Endodermal cell (in vitro differentiated cells): Measurements from ENCODE around the gene TAGAP. TPM values are rescaled to one million over a fixed set of nuclear protein-coding genes. Genes with fewer than 3 reads are reported as not detected.

Experiments
- DNase-seq: peaks from one replicate; pipeline ENCODE4 v3.0.0-alpha.2; 2017
- H3K27ac ChIP-seq: 2 replicates; pipeline ENCODE4 v1.5.1; 2013; ENCODE audit warnings: mild to moderate bottlenecking, low read depth, low read length, moderate library complexity
- H3K27me3 ChIP-seq: 2 replicates; pipeline ENCODE4 v1.6.1; 2013; ENCODE audit warnings: mild to moderate bottlenecking, low read length, moderate library complexity; ENCODE audit not compliant: insufficient read depth, control insufficient read depth, poor library complexity, severe bottlenecking
- H3K36me3 ChIP-seq: 2 replicates; pipeline ENCODE4 v1.7.0; 2013; ENCODE audit warnings: mild to moderate bottlenecking, low read length, moderate library complexity; ENCODE audit not compliant: control insufficient read depth, insufficient read depth
- H3K4me1 ChIP-seq: one replicate; pipeline ENCODE4 v1.7.0; 2013; ENCODE audit warnings: low read length; ENCODE audit not compliant: control insufficient read depth, insufficient read depth
- H3K4me3 ChIP-seq: 2 replicates; pipeline ENCODE4 v1.5.1; 2013; ENCODE audit warnings: mild to moderate bottlenecking, low read length, moderate library complexity
- H3K9ac ChIP-seq: 2 replicates; pipeline ENCODE4 v1.6.1; 2013; ENCODE audit warnings: mild to moderate bottlenecking, low read length, moderate library complexity; ENCODE audit not compliant: poor library complexity, severe bottlenecking; ENCODE audit errors: extremely low read depth
- H3K9me3 ChIP-seq: 2 replicates; pipeline ENCODE4 v1.6.1; 2013; ENCODE audit warnings: mild to moderate bottlenecking, low read length, moderate library complexity; ENCODE audit not compliant: control insufficient read depth
- H3K27ac Mint-ChIP-seq: 2 replicates; pipeline ENCODE4 v1.8.0; 2020; ENCODE audit warnings: mixed read lengths
- H3K27me3 Mint-ChIP-seq: 2 replicates; pipeline ENCODE4 v1.8.0; 2021; ENCODE audit warnings: mild to moderate bottlenecking, mixed read lengths; ENCODE audit not compliant: insufficient read depth
- H3K36me3 Mint-ChIP-seq: 2 replicates; pipeline ENCODE4 v1.8.0; 2020; ENCODE audit warnings: low read depth, mixed read lengths
- H3K4me1 Mint-ChIP-seq: 2 replicates; pipeline ENCODE4 v1.8.0; 2020; ENCODE audit warnings: mixed read lengths
- H3K4me3 Mint-ChIP-seq: 2 replicates; pipeline ENCODE4 v1.8.0; 2020; ENCODE audit warnings: mild to moderate bottlenecking, moderate library complexity, mixed read lengths
- H3K9me3 Mint-ChIP-seq: 2 replicates; pipeline ENCODE4 v1.8.0; 2020; ENCODE audit warnings: mild to moderate bottlenecking, mixed read lengths
- CTCF ChIP-seq: fragments of 200-600 bp; sonication (generic); conservative IDR thresholded peaks from 2 replicates; pipeline ENCODE4 v1.5.0; 2021; ENCODE audit warnings: antibody characterized with exemption, mild to moderate bottlenecking
- WGBS, 2 experiments: methylation state at CpG; one replicate each; pipeline versions ENCODE4 v1.1.5 to v1.1.7; 2013; ENCODE audit warnings: missing lambda C conversion rate in 2 of 2, mixed read lengths in 1 of 2; ENCODE audit not compliant: insufficient coverage in 1 of 2, insufficient read length in 1 of 2; 5-methylcytosine and 5-hydroxymethylcytosine counted together
- total RNA-seq, 2 donors: library from RNA; stranded (reverse); fragmentation: NEBNext Ultra II Directional in 1 of 2; extraction: Animal tissue kit (Norgen Biotek cat#: 25700) in 1 of 2; gene quantifications; 2 replicates in 1 of 2; 3 replicates in 1 of 2; pipeline ENCODE4 v1.2.1, GENCODE V29; 2021

TAGAP gene
- total RNA-seq, 2 donors from 2014 or later: 0.24 TPM; not detected in 1

- H3K4me3 ChIP-seq: no peak overlapping the region
- H3K27me3 Mint-ChIP-seq: peaks cover 67% of the 10 kb centered on the region
- no peak overlapping the region for H3K9ac ChIP-seq
- H3K27me3 ChIP-seq: peaks cover 43% of the 10 kb centered on the region
- no peak overlapping the region for H3K4me3 Mint-ChIP-seq
- peak; percentile 17 for DNase-seq
- no peaks in the 10 kb centered on the region for H3K9me3 ChIP-seq
- no peaks in the 10 kb centered on the region for H3K9me3 Mint-ChIP-seq
- H3K36me3 Mint-ChIP-seq: no peaks in the 10 kb centered on the region
- no peak for TF ChIP-seq CTCF
- peaks cover 12% of the 10 kb centered on the region for H3K4me1 Mint-ChIP-seq
- 71 to 86% methylated on average over 5 to 8 of the region's 8 CpGs for WGBS, 2 experiments
- no peaks in the 10 kb centered on the region for H3K4me1 ChIP-seq
- no peaks in the 10 kb centered on the region for H3K36me3 ChIP-seq
- H3K27ac Mint-ChIP-seq: no peak overlapping the region
- H3K27ac ChIP-seq: no peak overlapping the region
Measured at GRCh38 chr6:159064477-159064876, 19.7 kb upstream of the TAGAP start.

DNA sequence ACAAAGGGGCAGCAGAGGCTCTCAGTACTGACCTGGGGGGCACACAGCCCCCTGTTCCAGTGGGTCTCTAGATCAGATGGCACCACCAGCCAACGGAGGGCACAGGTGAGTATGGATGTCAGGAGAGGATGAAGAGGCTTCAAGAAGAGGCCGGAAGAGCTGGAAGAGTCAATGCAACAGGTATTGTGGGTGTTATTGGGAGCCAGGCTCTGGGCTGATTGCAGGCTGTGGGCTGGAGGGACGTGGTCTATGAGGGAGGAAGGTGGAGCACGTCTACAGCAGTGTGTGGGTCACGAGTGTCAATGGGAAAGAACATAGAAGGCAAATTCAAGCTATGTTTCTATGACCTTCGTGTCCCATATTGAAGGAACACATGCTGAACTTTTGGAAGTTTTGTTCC lies 18.8 kb upstream of the TAGAP start:
- H3K9me3 ChIP-seq: no peaks in the 10 kb centered on the region

DNA sequence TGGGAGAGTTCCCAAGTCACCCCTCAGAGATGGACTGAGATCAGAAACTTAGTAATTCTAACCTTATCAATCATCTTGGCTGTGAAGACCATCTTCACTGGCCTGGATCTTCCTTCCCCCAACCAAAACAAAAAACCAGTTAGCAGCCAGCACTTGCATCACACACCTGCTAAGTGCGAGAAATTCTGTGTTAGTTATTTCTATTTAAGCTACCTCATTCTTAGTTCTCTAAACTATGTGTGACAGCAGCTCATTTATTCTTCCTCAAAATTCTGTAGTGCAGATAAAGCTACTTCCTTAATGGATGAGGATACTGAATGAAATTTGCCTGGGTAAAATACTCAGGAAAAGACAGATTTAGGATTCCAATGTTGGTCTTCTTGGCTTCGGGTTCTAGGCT lies 18.2 kb upstream of the TAGAP start:
- H3K4me1 ChIP-seq: no peaks in the 10 kb centered on the region
- no peaks in the 10 kb centered on the region for H3K9me3 Mint-ChIP-seq
- no peaks in the 10 kb centered on the region for H3K36me3 Mint-ChIP-seq
- H3K4me3 Mint-ChIP-seq: no peak overlapping the region
- no peaks in the 10 kb centered on the region for H3K36me3 ChIP-seq
- no peak for TF ChIP-seq CTCF
- no peak for DNase-seq
- H3K9me3 ChIP-seq: no peaks in the 10 kb centered on the region
- no peak overlapping the region for H3K27ac ChIP-seq
- WGBS, 2 experiments: 91 to 100% methylated on average over 1 to 2 of the region's 2 CpGs
- peaks cover 3% of the 10 kb centered on the region for H3K4me1 Mint-ChIP-seq
- peaks cover 52% of the 10 kb centered on the region for H3K27me3 Mint-ChIP-seq
- no peak overlapping the region for H3K4me3 ChIP-seq
- H3K27ac Mint-ChIP-seq: no peak overlapping the region
- no peak overlapping the region for H3K9ac ChIP-seq
- H3K27me3 ChIP-seq: peaks cover 34% of the 10 kb centered on the region

More for the DNA sequence above, 18.8 kb upstream of the TAGAP start:
- Mint-ChIP-seq H3K27me3 (peaks cover 58% of the 10 kb centered on the region), H3K4me1 (peaks cover 4% of the 10 kb centered on the region), H3K4me3 (no peak overlapping the region), H3K27ac (no peak overlapping the region), H3K9me3 (no peaks in the 10 kb centered on the region), H3K36me3 (no peaks in the 10 kb centered on the region)
- Histone ChIP-seq H3K36me3 (no peaks in the 10 kb centered on the region), H3K9ac (no peak overlapping the region), H3K27ac (no peak overlapping the region), H3K4me1 (no peaks in the 10 kb centered on the region), H3K27me3 (peaks cover 38% of the 10 kb centered on the region), H3K4me3 (no peak overlapping the region)
- WGBS, 2 experiments: 89 to 90% methylated on average over 3 to 6 of the region's 6 CpGs
- peak; percentile 17 for DNase-seq
- no peak for TF ChIP-seq CTCF
